SH-SY5Y (cell line): ENCODE data around the gene ADAM12.

ENCODE experiments used
- GATA2 ChIP-seq: IDR thresholded peaks from 2 replicates; pipeline ENCODE4 v1.6.1; 2011; ENCODE audit warnings: mild to moderate bottlenecking, low read depth, low read length
- GATA3 ChIP-seq: IDR thresholded peaks from 2 replicates; pipeline ENCODE4 v1.6.1; 2011; ENCODE audit warnings: low read depth, mild to moderate bottlenecking, low read length, moderate library complexity

DNA sequence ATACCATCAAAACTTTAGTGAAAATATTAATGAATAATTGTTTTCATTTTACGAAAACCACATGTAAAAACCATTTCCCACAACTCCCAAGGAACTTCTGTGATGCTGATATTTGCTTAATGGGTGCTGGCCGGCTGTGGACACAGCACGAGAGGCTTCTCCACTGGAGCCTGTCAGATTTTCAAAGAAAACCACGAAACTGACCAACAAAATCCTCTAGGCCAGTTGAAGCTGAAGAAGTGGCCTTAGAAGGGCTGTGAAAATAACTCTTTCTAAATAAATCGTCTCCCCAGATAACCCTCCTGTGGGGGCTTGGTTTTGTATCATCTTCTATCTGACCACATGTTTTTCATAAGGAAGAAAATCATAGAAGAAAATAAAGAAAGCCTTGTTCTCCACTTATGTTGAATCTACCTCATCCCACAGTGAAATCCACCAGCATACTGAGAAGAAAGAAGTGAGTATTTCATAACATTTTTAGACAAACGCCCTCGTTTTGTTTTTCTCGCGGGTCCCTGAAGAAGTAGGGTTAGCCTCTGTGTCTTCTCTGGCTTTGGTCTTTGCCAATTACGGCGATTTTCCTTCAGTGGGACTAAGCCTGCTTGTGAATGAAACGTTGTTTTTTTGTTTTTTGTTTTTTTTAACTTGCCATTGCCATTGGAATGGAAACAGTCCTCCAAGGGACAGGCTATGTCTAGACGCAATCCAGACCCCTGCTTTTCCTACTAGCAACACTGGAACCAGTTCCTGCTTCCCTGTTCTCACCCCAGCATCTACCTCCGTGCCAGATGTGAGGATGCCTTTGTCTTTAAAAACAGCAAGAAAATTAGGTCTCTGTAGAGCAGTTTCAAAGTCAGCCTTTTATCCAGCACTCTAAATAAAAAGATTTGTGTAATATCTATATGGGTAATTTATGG is 123.9 kb downstream of the ADAM12 start:
- TF ChIP-seq GATA2: no peak
- no peak for TF ChIP-seq GATA3
